Activated CD8-positive, alpha-beta T cell treated with anti-CD3 and anti-CD28 coated beads, Interleukin-2, amount 10 ng/mL, durations not matched to agents 7 days and 5 days (primary cell): ENCODE results near the gene ARID5A. TPM values are rescaled to one million over a fixed set of nuclear protein-coding genes. Genes with fewer than 3 reads are reported as not detected.
"Not testable (repeated sequence)": the region's sequence is repeated elsewhere in the genome, so short reads cannot be mapped to it uniquely, and the experiment has no call there.

Experiments used
- ATAC-seq: fragments of 150-1000 bp; cut with Tn5 transposase; one replicate; pipeline ENCODE4 v1.10.0; 2021; ENCODE audit warnings: moderate library complexity
- CTCF ChIA-PET: fragments of 350-600 bp; sonication (Branson Sonifier 250); formaldehyde crosslinking; loops from one replicate; lab custom pipeline; 2021; ENCODE audit warnings: antibody characterized with exemption; lab: Charles Lee
- POLR2A ChIA-PET: fragments of 350-600 bp; sonication (Branson Sonifier 250); formaldehyde crosslinking; loops from one replicate; lab custom pipeline; 2021; ENCODE audit warnings: antibody characterized with exemption; lab: Charles Lee
- DNase-seq: peaks from one replicate; pipeline ENCODE4 v3.0.0-alpha.2; 2020
- H3K27ac Mint-ChIP-seq: one replicate; pipeline ENCODE4 v1.8.0; 2021; ENCODE audit warnings: mild to moderate bottlenecking, mixed read lengths
- H3K27me3 Mint-ChIP-seq: one replicate; pipeline ENCODE4 v1.8.0; 2021; ENCODE audit warnings: low read depth, mixed read lengths
- H3K36me3 Mint-ChIP-seq: one replicate; pipeline ENCODE4 v1.8.0; 2021; ENCODE audit warnings: low read depth, mixed read lengths
- H3K4me1 Mint-ChIP-seq: one replicate; pipeline ENCODE4 v1.8.0; 2021; ENCODE audit warnings: low read depth, mixed read lengths
- H3K4me3 Mint-ChIP-seq: one replicate; pipeline ENCODE4 v1.8.0; 2021; ENCODE audit warnings: mild to moderate bottlenecking, mixed read lengths
- H3K9me3 Mint-ChIP-seq: one replicate; pipeline ENCODE4 v1.8.0; 2022; ENCODE audit warnings: mixed read lengths; ENCODE audit not compliant: insufficient read depth
- total RNA-seq, 2 experiments: library from RNA; stranded (reverse); gene quantifications; one replicate each; pipeline ENCODE4 v1.2.3, GENCODE V29; 2021

ARID5A gene, protein sequence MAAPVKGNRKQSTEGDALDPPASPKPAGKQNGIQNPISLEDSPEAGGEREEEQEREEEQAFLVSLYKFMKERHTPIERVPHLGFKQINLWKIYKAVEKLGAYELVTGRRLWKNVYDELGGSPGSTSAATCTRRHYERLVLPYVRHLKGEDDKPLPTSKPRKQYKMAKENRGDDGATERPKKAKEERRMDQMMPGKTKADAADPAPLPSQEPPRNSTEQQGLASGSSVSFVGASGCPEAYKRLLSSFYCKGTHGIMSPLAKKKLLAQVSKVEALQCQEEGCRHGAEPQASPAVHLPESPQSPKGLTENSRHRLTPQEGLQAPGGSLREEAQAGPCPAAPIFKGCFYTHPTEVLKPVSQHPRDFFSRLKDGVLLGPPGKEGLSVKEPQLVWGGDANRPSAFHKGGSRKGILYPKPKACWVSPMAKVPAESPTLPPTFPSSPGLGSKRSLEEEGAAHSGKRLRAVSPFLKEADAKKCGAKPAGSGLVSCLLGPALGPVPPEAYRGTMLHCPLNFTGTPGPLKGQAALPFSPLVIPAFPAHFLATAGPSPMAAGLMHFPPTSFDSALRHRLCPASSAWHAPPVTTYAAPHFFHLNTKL
- total RNA-seq, result 10 to 100 TPM; 37.7 to 40.1 TPM

DNA sequence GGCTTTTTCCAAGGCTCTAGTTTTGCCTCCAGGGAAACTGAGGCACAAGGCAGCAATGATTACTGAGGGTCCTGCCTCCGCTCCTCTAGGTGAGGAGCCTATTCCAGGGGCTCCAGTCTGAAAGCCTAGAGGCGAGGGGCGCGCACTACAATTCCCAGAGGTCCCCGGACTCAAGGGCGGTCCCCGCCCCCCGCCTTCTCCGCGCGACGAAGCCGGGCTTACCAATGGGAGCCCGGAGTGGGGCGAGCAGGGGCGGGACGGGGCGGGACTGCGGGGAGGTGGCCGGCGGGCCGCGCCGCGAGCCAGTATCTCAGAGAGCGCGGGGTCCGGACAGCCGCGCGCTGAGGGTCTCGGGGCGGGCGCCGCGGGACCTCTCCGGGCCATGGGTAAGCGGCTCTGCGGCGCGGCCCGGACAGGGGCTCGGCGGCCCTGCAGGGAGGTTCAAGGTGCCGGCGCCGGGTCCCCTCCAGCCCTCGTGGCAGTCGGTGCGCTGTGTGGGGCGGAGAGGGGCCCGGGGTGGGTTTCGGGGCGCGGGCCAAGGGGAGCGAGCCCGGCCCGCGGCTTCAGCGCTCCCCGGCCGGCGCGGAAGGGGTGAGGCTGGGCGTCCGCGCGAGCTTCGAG, at the start of gene ARID5A:
Gene ARID5A (plus strand): TSS at position 308 of the 621 bp plus-strand sequence. CDS start 75 bp downstream, at position 383.
- Mint-ChIP-seq H3K27ac (peak within 1 kb of the TSS; percentile 82), H3K4me1 (peaks cover 63% of the 10 kb centered on the region), H3K36me3 (peaks cover 19% of the 10 kb centered on the region), H3K27me3 (no peaks in the 10 kb centered on the region), H3K9me3 (no peaks in the 10 kb centered on the region), H3K4me3 (peak within 1 kb of the TSS; percentile 83)
- CTCF ChIA-PET, result interaction anchor here (1.6 to 4.7 kb wide), 6 partner anchors 9 to 67 kb away, joined by 4 to 56 read pairs (median 7); no protein-coding TSS in a partner anchor
- peak; percentile 65 for ATAC-seq
- POLR2A ChIA-PET, result interaction anchor here (0.6 to 5.4 kb wide), 12 partner anchors 10 to 531 kb away, joined by 3 to 99 read pairs (median 3); partner anchors contain the start of gene KANSL3
- DNase-seq, result peak; percentile 95

DNA sequence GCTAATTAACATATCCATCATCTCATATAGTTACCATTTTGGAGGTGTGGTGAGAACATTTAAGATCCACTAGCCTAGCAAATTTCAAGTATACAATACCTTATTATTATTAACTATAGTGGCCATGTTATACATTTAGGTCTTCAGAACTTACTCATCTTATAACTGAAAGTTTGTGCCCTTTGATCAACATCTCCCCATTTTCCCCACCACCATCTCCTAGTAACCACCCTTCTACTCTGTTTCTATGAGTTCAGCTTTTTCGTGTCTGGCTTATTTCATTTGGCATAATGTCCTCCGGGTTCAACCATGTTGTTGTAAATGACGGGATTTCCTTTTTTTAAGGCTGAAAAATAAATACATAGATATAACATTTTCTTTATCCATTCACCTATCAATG, 47.3 kb upstream of the ARID5A start:
- Mint-ChIP-seq H3K4me3 (no peak overlapping the region), H3K27ac (no peak overlapping the region), H3K27me3 (no peaks in the 10 kb centered on the region)

DNA sequence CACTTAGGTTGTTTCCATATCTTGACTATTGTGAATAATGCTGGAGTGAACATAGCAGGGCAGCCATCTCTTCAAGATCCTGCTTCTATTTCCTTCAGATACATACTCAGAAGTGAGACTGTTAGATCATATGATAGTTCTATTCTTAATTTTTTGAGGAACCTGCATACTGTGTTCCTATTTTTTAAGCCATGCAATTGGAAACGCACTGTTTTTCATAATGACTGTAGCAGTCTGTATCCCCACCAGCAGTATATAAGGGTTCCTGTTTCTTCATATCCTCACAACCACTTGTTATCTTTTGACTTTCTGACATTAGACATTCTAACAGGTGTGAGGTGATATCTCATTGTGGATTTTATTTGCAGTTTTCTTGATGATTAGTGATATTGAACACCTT, 46.9 kb upstream of the ARID5A start:
- POLR2A ChIA-PET, result no interaction called here
- CTCF ChIA-PET, result no interaction called here
- Mint-ChIP-seq H3K9me3 (peaks cover 7% of the 10 kb centered on the region), H3K4me1 (peaks cover 45% of the 10 kb centered on the region), H3K4me3 (no peak overlapping the region), H3K27me3 (no peaks in the 10 kb centered on the region), H3K36me3 (peaks cover 17% of the 10 kb centered on the region), H3K27ac (no peak overlapping the region)
- DNase-seq (no peak), ATAC-seq (no peak)

More for the DNA sequence above, 47.3 kb upstream of the ARID5A start:
- DNase-seq, result no peak
- POLR2A ChIA-PET, result no interaction called here
- Mint-ChIP-seq H3K9me3 (peaks cover 5% of the 10 kb centered on the region), H3K4me1 (peaks cover 47% of the 10 kb centered on the region), H3K36me3 (peaks cover 15% of the 10 kb centered on the region)
- CTCF ChIA-PET, result interaction anchor here (0.9 to 2.1 kb wide), 3 partner anchors 21 to 82 kb away, joined by 3 to 7 read pairs (median 4); no protein-coding TSS in a partner anchor
- ATAC-seq, result no peak

DNA sequence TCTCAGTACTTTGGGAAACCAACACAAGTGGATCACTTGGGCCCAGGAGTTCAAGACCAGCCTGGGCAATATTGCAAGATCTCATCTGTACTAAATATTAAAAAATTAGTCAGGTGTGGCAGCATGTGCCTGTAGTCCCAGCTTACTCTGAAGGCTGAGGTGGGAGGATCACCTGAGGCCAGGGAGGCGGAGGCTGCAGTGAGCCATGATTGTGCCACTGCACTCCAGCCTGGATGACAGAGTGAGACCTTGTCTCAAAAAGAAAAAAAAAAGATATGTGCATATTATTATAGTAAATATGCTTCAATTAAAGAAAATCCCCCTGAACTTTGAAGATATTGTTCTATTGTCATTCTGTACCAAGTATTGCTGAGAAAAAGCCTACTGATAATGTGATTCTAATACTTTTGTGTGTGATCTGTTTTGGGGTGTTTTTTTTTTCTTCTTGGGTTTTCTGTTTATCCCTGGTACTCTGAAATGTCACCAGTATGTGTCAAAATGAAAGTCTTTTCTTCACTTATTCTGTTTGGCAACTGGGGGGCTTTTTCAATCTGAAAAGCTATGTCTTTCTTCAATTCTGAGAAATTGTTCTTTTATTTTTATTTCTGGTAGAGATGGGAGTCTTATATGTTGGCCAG, 44.6 kb upstream of the ARID5A start:
- H3K4me1 Mint-ChIP-seq, result peaks cover 30% of the 10 kb centered on the region
- DNase-seq (no peak), ATAC-seq (no peak)
- peaks cover 23% of the 10 kb centered on the region for H3K36me3 Mint-ChIP-seq
- no peaks in the 10 kb centered on the region for H3K27me3 Mint-ChIP-seq
- ChIA-PET POLR2A (no interaction called here), CTCF (interaction anchor here (0.8 to 1.4 kb wide), 5 partner anchors 12 to 85 kb away, joined by 3 to 5 read pairs (median 4); no protein-coding TSS in a partner anchor)
- H3K4me3 Mint-ChIP-seq, result no peak overlapping the region
- peaks cover 19% of the 10 kb centered on the region for H3K9me3 Mint-ChIP-seq
- H3K27ac Mint-ChIP-seq, result no peak overlapping the region

DNA sequence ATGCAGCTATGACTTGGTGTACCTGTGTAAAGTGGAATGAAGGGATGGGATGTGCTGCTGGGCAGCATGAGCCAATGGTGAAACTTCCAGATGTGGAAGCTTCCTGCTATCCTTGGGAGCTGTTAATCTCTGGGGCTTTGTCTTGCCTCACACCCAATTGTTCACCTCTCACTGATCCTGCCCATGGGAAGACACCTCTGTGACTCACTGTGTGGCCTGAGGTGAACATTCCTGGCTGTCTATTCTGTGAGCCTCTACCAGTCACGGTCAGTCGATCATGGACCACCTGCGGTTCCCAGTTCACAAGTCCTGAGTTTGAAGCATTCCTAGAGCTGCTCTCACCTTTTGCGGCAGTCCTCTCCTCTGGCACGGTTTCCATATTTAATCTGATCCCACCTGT, 43.5 kb upstream of the ARID5A start:
- H3K4me1 Mint-ChIP-seq, result peaks cover 31% of the 10 kb centered on the region
- CTCF ChIA-PET, result interaction anchor here (0.8 to 1.2 kb wide), 3 partner anchors 14 to 17 kb away, joined by 4 read pairs; no protein-coding TSS in a partner anchor

DNA sequence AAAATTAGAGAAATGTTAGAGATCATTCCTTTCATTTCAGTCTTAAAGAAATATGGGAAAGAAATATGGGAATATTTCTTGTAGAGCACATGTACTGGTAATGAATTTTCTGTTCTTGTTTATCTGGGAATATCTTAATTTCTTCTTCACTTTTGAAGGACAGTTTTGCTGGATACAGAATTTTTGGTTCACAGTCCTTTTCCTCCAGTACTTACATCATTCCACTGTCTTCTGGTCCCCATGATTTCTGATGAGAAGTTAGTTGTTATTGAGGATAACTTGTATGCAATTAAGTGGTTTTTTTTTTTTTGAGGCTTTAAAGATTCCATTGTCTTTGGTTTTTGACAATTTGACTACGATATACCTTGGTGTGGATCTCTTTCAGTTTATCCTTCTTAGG, 42.4 kb upstream of the ARID5A start:
- CTCF ChIA-PET, result no interaction called here
- Mint-ChIP-seq H3K27me3 (no peaks in the 10 kb centered on the region), H3K4me3 (no peak overlapping the region), H3K9me3 (peaks cover 19% of the 10 kb centered on the region), H3K27ac (no peak overlapping the region), H3K4me1 (peaks cover 27% of the 10 kb centered on the region), H3K36me3 (peaks cover 14% of the 10 kb centered on the region)
- POLR2A ChIA-PET, result no interaction called here
- DNase-seq, result no peak
- no peak for ATAC-seq

More for the DNA sequence above, 43.5 kb upstream of the ARID5A start:
- no peak overlapping the region for H3K27ac Mint-ChIP-seq
- DNase-seq (no peak), ATAC-seq (no peak)
- H3K9me3 Mint-ChIP-seq, result peaks cover 19% of the 10 kb centered on the region
- POLR2A ChIA-PET, result interaction anchor here (0.9 to 1.1 kb wide), 2 partner anchors 44 to 45 kb away, joined by 3 to 4 read pairs; no protein-coding TSS in a partner anchor
- H3K36me3 Mint-ChIP-seq, result peaks cover 20% of the 10 kb centered on the region
- no peak overlapping the region for H3K4me3 Mint-ChIP-seq
- no peaks in the 10 kb centered on the region for H3K27me3 Mint-ChIP-seq

DNA sequence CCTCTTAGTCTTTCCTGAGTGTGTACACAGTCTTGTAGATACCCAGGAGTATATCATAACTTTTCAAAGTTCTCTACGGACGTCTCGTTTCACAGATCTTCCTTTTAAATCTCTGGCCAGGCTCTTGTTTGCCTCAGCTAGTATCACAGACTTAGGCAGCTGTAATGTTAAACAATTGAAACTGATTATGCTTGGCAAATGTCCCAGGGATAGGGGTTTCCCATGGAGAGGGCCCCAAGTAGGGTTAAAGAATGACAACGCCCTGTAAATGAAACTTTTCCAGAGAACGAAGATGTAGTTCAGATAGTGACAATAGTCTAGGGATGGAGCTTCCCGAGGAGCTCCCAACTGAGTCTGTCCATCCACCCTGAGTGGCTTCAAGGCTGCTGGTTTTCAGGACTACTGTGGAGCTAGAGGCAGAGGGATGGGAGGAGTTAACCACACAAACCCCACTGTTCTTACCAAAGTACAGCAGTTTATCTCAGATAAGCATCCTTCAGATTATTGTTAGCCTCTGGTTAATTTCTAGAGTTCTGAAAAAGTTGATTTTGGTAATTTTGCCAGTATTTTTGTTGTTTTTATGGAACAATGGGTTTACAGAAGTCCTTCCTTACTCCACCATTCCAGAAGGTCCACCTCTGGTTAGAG, 40.4 kb upstream of the ARID5A start:
- ChIA-PET CTCF (interaction anchor here (1.0 to 2.5 kb wide), 5 partner anchors 12 to 88 kb away, joined by 3 to 13 read pairs (median 3); no protein-coding TSS in a partner anchor), POLR2A (interaction anchor here (0.6 kb wide), 1 partner anchor 35 kb away, joined by 3 read pairs; no protein-coding TSS in a partner anchor)
- H3K27me3 Mint-ChIP-seq, result no peaks in the 10 kb centered on the region
- ATAC-seq (no peak), DNase-seq (no peak)
- H3K9me3 Mint-ChIP-seq, result peaks cover 19% of the 10 kb centered on the region
- H3K27ac Mint-ChIP-seq, result peak overlapping the region; percentile 10
- peaks cover 14% of the 10 kb centered on the region for H3K36me3 Mint-ChIP-seq
- no peak overlapping the region for H3K4me3 Mint-ChIP-seq
- peaks cover 20% of the 10 kb centered on the region for H3K4me1 Mint-ChIP-seq

DNA sequence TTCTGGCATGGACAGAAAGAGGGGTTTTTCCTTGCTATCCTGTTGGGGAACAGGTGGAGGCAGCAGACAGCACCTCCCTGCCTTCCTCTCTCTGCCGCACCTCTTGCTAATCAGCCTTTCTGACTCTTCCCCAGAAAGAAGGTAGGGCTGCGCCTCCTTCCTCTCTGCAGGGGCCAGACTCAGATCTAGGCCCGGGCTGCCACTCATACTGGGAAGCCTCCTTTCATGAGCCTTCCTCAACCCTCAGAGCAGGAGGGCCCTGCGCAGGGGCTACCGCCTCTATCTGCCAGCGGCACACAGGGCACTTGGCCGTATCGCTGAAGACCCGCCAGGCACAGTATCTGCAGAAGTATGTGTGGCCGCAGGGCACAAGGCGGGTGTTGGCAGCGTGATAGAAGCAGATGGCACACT, 38.5 kb upstream of the ARID5A start:
- peaks cover 27% of the 10 kb centered on the region for H3K4me1 Mint-ChIP-seq
- H3K4me3 Mint-ChIP-seq, result no peak overlapping the region
- H3K36me3 Mint-ChIP-seq, result peaks cover 14% of the 10 kb centered on the region
- no peak overlapping the region for H3K27ac Mint-ChIP-seq
- no peaks in the 10 kb centered on the region for H3K27me3 Mint-ChIP-seq
- ChIA-PET POLR2A (interaction anchor here (1.0 kb wide), 1 partner anchor 12 kb away, joined by 3 read pairs; no protein-coding TSS in a partner anchor), CTCF (interaction anchor here (2.6 kb wide), 1 partner anchor 10 kb away, joined by 6 read pairs; no protein-coding TSS in a partner anchor)
- ATAC-seq (no peak), DNase-seq (no peak)
- peaks cover 19% of the 10 kb centered on the region for H3K9me3 Mint-ChIP-seq

DNA sequence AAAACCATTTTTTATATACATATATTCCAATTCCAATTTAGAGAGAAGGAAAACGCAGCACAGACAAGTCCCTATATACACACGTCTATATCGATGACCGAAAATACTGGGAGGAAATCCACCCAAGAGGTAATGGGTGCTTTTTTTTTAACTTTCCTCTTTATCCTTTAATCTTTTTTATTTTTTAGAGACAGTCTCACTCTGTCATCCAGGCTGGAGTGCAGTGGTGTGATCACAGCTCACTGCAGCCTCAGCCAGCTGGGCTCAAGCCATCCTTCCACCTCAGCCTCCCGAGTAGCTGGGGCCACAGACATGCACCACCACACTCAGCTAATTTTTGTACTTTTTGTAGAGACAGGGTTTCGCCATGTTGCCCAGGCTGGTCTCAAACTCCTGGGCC, 37.9 kb upstream of the ARID5A start:
- CTCF ChIA-PET, result interaction anchor here (2.6 kb wide), 1 partner anchor 10 kb away, joined by 6 read pairs; no protein-coding TSS in a partner anchor
- Mint-ChIP-seq H3K36me3 (peaks cover 14% of the 10 kb centered on the region), H3K4me1 (peaks cover 27% of the 10 kb centered on the region), H3K9me3 (peaks cover 19% of the 10 kb centered on the region)
- POLR2A ChIA-PET, DNase-seq, H3K27me3 Mint-ChIP-seq, H3K27ac Mint-ChIP-seq, ATAC-seq, H3K4me3 Mint-ChIP-seq: not testable (repeated sequence)

DNA sequence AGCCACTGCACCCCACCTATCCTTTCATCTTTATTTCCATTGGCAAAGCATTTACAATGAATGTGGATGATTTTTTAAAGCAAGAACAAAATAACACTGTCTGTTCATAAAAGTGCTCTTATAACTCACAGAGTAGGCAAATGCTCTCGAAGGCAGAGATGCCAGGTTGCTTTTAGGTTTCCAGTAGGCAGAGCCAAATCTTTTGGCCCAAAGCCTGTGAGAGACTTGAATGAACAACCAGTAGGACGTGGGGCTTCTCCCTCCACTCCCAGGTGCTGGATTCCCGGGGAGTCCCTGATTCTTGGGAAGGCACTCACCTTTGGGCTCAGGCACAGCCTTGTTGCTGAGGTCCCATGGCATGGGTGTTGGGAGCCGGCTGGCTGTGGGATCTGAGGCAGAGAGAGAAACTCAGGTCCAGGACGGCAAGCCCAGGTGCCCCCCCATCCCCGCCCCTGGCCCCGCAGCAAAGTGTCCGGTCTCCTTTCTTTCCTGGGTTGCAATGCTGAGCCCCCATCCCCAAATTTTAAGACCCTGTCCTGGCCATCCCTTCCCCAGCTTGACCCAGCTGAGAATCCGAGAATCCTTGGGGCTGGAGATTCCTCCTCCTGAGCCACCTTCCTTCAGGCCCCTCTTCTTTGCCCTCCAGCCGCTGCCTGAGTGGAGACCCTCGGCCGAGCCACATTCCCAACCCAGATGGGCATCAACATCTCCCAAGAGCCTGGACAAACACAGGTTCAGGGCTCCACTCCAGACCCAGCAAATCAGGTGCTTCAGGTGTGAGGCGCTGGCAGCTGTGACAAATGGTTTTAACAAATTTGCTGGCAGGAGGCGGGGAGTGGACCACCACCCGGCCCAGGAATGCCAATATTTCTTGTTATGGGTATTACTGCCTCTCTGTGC, 37.2 kb upstream of the ARID5A start:
- DNase-seq (no peak), ATAC-seq (no peak)
- peaks cover 13% of the 10 kb centered on the region for H3K9me3 Mint-ChIP-seq
- ChIA-PET CTCF (interaction anchor here (2.6 kb wide), 1 partner anchor 11 kb away, joined by 6 read pairs; no protein-coding TSS in a partner anchor), POLR2A (no interaction called here)
- H3K4me3 Mint-ChIP-seq, result no peak overlapping the region
- H3K27ac Mint-ChIP-seq, result no peak overlapping the region
- H3K27me3 Mint-ChIP-seq, result no peaks in the 10 kb centered on the region
- H3K36me3 Mint-ChIP-seq, result peaks cover 13% of the 10 kb centered on the region
- peaks cover 27% of the 10 kb centered on the region for H3K4me1 Mint-ChIP-seq
